Activated CD8-positive, alpha-beta memory T cell treated with anti-CD3 and anti-CD28 coated beads, Interleukin-2, amount 50 U/mL, for 24 hours (primary cell): ENCODE results near the gene SERTAD1.

Source experiments
- DNase-seq: peaks from one replicate; pipeline ENCODE4 v3.0.0-alpha.2; 2020; ENCODE audit errors: extremely low read depth

Gene SERTAD1

DNA sequence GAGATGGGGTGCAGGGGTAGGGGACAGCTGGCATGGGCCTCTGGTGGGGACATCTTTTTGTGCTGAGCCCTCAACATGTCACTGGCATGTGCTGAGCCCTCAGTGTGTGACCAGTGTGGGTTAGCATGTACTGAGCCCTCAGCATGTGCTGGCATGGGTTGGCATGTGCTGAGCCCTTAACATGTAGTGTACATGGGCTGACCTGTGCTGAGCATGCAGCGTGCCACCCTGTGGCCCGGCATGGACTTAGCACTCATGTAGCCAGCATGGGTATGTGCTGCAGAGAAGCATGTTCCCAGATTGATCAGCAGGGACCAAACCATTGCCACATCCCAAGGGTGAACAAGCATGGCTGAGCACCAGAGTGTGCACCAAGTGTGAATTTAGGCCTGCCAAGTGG, 47.3 kb downstream of the SERTAD1 start:
- DNase-seq, result no peak

DNA sequence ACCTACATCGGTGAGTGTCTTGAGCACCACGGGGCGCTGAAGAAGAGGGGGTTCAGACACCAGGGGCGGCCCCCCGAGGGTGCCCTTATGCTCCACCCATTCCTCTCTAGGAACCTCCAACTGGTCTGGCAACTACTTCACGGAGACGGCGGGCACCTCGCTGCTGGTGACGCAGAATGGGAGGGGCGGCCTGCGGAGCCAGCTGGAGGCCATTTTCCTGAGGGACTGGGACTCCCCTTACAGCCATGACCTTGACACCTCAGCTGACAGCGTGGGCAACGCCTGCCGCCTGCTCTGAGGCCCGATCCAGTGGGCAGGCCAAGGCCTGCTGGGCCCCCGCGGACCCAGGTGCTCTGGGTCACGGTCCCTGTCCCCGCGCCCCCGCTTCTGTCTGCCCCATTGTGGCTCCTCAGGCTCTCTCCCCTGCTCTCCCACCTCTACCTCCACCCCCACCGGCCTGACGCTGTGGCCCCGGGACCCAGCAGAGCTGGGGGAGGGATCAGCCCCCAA, 47.9 kb downstream of the SERTAD1 start:
- no peak for DNase-seq

DNA sequence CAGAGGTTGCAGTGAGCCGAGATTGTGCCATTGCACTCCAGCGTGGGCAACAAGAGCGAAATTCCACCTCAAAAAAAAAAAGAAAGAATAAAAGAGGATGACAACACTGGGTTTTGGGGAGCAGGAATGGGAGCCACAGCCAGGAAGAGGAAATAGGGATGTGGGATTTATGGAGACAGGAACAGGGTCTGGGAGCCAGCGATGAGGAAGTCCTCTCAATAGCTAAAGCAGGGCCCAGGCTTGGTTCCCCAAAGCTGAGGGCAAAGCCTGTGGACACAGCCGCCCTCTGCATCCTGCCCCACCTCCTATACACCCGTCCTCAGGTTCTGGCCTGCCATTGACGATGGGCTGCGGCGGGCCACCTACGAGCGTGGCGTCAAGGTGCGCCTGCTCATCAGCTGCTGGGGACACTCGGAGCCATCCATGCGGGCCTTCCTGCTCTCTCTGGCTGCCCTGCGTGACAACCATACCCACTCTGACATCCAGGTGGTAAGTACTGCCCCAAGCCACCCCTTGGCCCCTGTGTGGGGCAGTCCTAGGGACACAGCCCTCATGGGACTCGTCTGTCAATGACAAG, 49.4 kb downstream of the SERTAD1 start:
- no peak for DNase-seq

DNA sequence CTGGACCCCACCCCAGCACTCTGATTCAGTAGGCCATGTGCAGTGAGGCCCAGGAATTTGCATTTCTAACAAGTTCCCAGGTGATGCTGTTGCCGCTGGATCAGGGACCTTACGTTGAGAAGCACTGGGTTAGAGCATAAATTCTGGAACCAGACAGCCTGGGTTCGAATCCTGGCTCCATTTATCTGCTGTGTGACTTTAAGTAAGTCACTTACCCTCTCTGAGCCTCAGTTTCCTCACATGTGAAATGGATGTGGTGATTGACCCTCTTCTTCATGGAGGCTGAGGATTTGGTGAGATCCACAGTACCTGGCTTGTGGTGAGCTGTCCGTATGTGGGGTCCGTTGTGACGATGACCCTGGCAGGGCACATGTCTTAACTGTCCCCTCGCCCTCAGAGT, 51.7 kb downstream of the SERTAD1 start:
- DNase-seq, result no peak

DNA sequence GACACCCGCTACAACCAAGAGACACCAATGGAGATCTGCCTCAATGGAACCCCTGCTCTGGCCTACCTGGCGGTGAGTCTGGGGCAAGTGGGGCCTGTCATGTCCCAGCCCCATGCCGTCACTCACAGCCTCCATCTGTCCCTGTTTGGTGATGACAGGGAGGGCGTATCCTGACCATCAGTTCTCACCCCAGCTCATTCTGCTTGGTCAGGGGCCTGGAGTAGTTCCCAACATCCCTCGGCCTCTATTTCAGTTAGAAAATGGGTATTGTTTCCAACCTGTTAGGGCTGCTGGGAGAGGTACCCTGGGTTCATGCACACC, 54.0 kb downstream of the SERTAD1 start:
- DNase-seq, result no peak
